GM23248 (cell line): Measurements from ENCODE around the gene SNRK.

Experiments used
- EZH2 ChIP-seq: fragments of 200-600 bp; sonication (generic); IDR thresholded peaks from 2 replicates; pipeline ENCODE4 v1.6.1; 2018; ENCODE audit warnings: antibody characterized with exemption, mild to moderate bottlenecking; ENCODE audit not compliant: insufficient read depth, poor library complexity, severe bottlenecking
- EZH2phosphoT487 ChIP-seq: fragments of 200-600 bp; sonication (generic); IDR thresholded peaks from 2 replicates; pipeline ENCODE4 v1.6.1; 2018; ENCODE audit warnings: antibody characterized with exemption, moderate library complexity, mild to moderate bottlenecking, low read depth; ENCODE audit not compliant: insufficient read depth

- TF ChIP-seq EZH2, result no peak
- TF ChIP-seq EZH2phosphoT487, result no peak
Measured at GRCh38 chr3:43373560-43373928, 87.2 kb downstream of the SNRK start.
